HCT116 (cell line): Measurements from ENCODE around the gene PLN. TPM values are rescaled to one million over a fixed set of nuclear protein-coding genes. Genes with fewer than 3 reads are reported as not detected.

Experiments
- ATAC-seq: fragments of 200-7000 bp; cut with Tn5 transposase; 2 replicates; pipeline ENCODE4 v1.9.1; 2020; ENCODE audit warnings: mild to moderate bottlenecking, moderate library complexity
- BruUV-seq: library from RNA; stranded (reverse); fragments of 400-500 nt; replicated peaks from 2 replicates; lab custom pipeline; 2021; lab: Mats Ljungman, UMichigan
- CTCF ChIA-PET: fragments of 300-600 bp; sonication (Branson Sonifier 250); formaldehyde crosslinking; loops from one replicate; lab custom pipeline; 2021; ENCODE audit warnings: antibody characterized with exemption; lab: Charles Lee
- POLR2A ChIA-PET: fragments of 300-600, 350-600 bp; sonication (Branson Sonifier 250); formaldehyde crosslinking; loops from one replicate; lab custom pipeline; 2021; ENCODE audit warnings: antibody characterized with exemption; lab: Charles Lee
- RAD21 ChIA-PET, 2 experiments: fragments of 300-600 bp; sonication (Branson Sonifier 250); formaldehyde crosslinking; loops; one replicate each; lab custom pipeline; 2023; ENCODE audit warnings: low total read pairs in 2 of 2; ENCODE audit not compliant: uncharacterized antibody in 2 of 2, unreplicated experiment in 2 of 2, low non-redundant PET in 1 of 2; lab: Charles Lee
- DNase-seq: peaks from one replicate; pipeline ENCODE4 v3.0.0-alpha.2; 2010; ENCODE audit warnings: low read depth, low spot score
- H2AFZ ChIP-seq: fragments of 200-600 bp; shearing (Covaris generic), sonication (generic); 2 replicates; pipeline ENCODE4 v1.6.1; 2017; ENCODE audit warnings: low read depth, mixed run types, mixed read lengths, antibody characterized with exemption, low read length; ENCODE audit not compliant: poor library complexity, severe bottlenecking
- H3K27ac ChIP-seq: 2 replicates; pipeline ENCODE4 v1.5.1; 2012; ENCODE audit warnings: low read depth, low read length
- H3K27me3 ChIP-seq: fragments of 200-600 bp; sonication (generic); 2 replicates; pipeline ENCODE4 v1.6.1; 2016; ENCODE audit warnings: mixed run types, low read length, mixed read lengths; ENCODE audit not compliant: insufficient read depth
- H3K36me3 ChIP-seq, 2 experiments: fragments of 200-500 bp in 1 of 2; fragments of 200-600 bp in 1 of 2; sonication (Bioruptor generic) in 1 of 2; sonication (generic) in 1 of 2; 2 replicates each; pipeline versions ENCODE4 v1.5.1 to v1.6.1; 2014 to 2016; ENCODE audit warnings: low read length in 2 of 2, inconsistent platforms in 1 of 2, mixed read lengths in 1 of 2, mixed run types in 1 of 2; ENCODE audit not compliant: insufficient read depth in 2 of 2, control insufficient read depth in 1 of 2
- H3K4me1 ChIP-seq, 2 experiments: fragments of 200-600 bp in 1 of 2; sonication (generic) in 1 of 2; 2 replicates each; pipeline versions ENCODE4 v1.5.1 to v1.6.1; 2012 to 2017; ENCODE audit warnings: low read length in 2 of 2, inconsistent platforms in 1 of 2, mild to moderate bottlenecking in 1 of 2, mixed read lengths in 1 of 2, mixed run types in 1 of 2, moderate library complexity in 1 of 2; ENCODE audit not compliant: insufficient read depth in 2 of 2, control insufficient read depth in 1 of 2
- H3K4me2 ChIP-seq: fragments of 200-600 bp; sonication (generic); 2 replicates; pipeline ENCODE4 v1.6.1; 2017; ENCODE audit warnings: mixed run types, low read length, mixed read lengths
- H3K4me3 ChIP-seq, 2 experiments: fragments of 200-600 bp in 1 of 2; sonication (generic) in 1 of 2; replicated peaks in 1 of 2; 2 replicates each; pipeline ENCODE4 v1.5.1; 2011 to 2016; ENCODE audit warnings: low read length in 2 of 2, control low read depth in 1 of 2, low read depth in 1 of 2, mild to moderate bottlenecking in 1 of 2, mixed read lengths in 1 of 2, mixed run types in 1 of 2
- H3K79me2 ChIP-seq: fragments of 200-600 bp; sonication (generic); 2 replicates; pipeline ENCODE4 v1.6.1; 2017; ENCODE audit warnings: mild to moderate bottlenecking, mixed run types, low read length, moderate library complexity, mixed read lengths; ENCODE audit not compliant: insufficient read depth
- H3K9ac ChIP-seq: fragments of 200-600 bp; sonication (generic); 2 replicates; pipeline ENCODE4 v1.6.1; 2016; ENCODE audit warnings: low read length, mixed read lengths
- H3K9me2 ChIP-seq: fragments of 200-600 bp; sonication (generic), shearing (Covaris generic); 2 replicates; pipeline ENCODE4 v1.6.1; 2017; ENCODE audit warnings: mixed run types, mild to moderate bottlenecking, moderate library complexity; ENCODE audit not compliant: insufficient read depth
- H3K9me3 ChIP-seq, 2 experiments: fragments of 200-500 bp in 1 of 2; fragments of 200-600 bp in 1 of 2; sonication (Bioruptor generic) in 1 of 2; sonication (generic) in 1 of 2; 2 replicates each; pipeline ENCODE4 v1.6.1; 2014 to 2017; ENCODE audit warnings: low read length in 2 of 2, mixed read lengths in 2 of 2, inconsistent platforms in 1 of 2, low read depth in 1 of 2, mild to moderate bottlenecking in 1 of 2, mixed run types in 1 of 2, moderate library complexity in 1 of 2; ENCODE audit not compliant: control insufficient read depth in 1 of 2, insufficient read depth in 1 of 2
- H4K20me1 ChIP-seq: fragments of 200-600 bp; sonication (generic), shearing (Covaris generic); 2 replicates; pipeline ENCODE4 v1.6.1; 2017; ENCODE audit warnings: mixed run types, mild to moderate bottlenecking, moderate library complexity; ENCODE audit not compliant: insufficient read depth
- CEBPB ChIP-seq: IDR thresholded peaks from 2 replicates; pipeline ENCODE4 v1.6.1; 2012; ENCODE audit warnings: low read depth
- ELF1 ChIP-seq: IDR thresholded peaks from 2 replicates; pipeline ENCODE4 v1.6.1; 2012; ENCODE audit warnings: low read depth, borderline replicate concordance
- EZH2 ChIP-seq: fragments of 200-600 bp; sonication (generic); IDR thresholded peaks from 2 replicates; pipeline ENCODE4 v1.6.1; 2017; ENCODE audit warnings: antibody characterized with exemption, mixed run types
- EZH2phosphoT487 ChIP-seq: fragments of 200-600 bp; IDR thresholded peaks from 2 replicates; pipeline ENCODE4 v1.6.1; 2018; ENCODE audit warnings: antibody characterized with exemption, borderline replicate concordance
- FOSL1 ChIP-seq: IDR thresholded peaks from 2 replicates; pipeline ENCODE4 v1.6.1; 2012; ENCODE audit warnings: low read depth
- POLR2A ChIP-seq: IDR thresholded peaks from 2 replicates; pipeline ENCODE4 v1.7.0; 2011; ENCODE audit warnings: borderline replicate concordance; ENCODE audit not compliant: insufficient read depth, insufficient read length; ENCODE audit errors: extremely low read depth
- POLR2AphosphoS5 ChIP-seq: IDR thresholded peaks from 2 replicates; pipeline ENCODE4 v1.6.1; 2011; ENCODE audit warnings: mild to moderate bottlenecking, low read depth, low read length, moderate library complexity
- SIN3A ChIP-seq: IDR thresholded peaks from 2 replicates; pipeline ENCODE4 v1.6.1; 2012; ENCODE audit warnings: low read depth
- SP1 ChIP-seq: IDR thresholded peaks from 2 replicates; pipeline ENCODE4 v1.6.1; 2012; ENCODE audit warnings: low read depth
- SRF ChIP-seq: IDR thresholded peaks from 2 replicates; pipeline ENCODE4 v1.6.1; 2012; ENCODE audit warnings: low read depth
- TCF7L2 ChIP-seq: IDR thresholded peaks from 2 replicates; pipeline ENCODE4 v1.7.0; 2011; ENCODE audit warnings: borderline replicate concordance, inconsistent platforms; ENCODE audit not compliant: insufficient read depth, insufficient read length; ENCODE audit errors: extremely low read depth
- YY1 ChIP-seq: IDR thresholded peaks from 2 replicates; pipeline ENCODE4 v1.6.1; 2011; ENCODE audit warnings: low read length, low read depth, moderate library complexity, mild to moderate bottlenecking; ENCODE audit not compliant: insufficient replicate concordance; ENCODE audit errors: extremely low read depth
- ZFX ChIP-seq: fragments of 450-650 bp; IDR thresholded peaks from 2 replicates; pipeline ENCODE4 v1.6.1; 2017
- ZNF274 ChIP-seq: fragments of 200-500 bp; sonication (Bioruptor generic); IDR thresholded peaks from 2 replicates; pipeline ENCODE4 v1.6.1; 2014; ENCODE audit warnings: mild to moderate bottlenecking, low read depth, low read length, inconsistent platforms
- intact Hi-C: fragments of 100-400 bp; cut with micrococcal nuclease; formaldehyde crosslinking; loops from 2 replicates; pipeline ENCODE4 v1.10.0; 2022
- total RNA-seq: library from RNA; stranded (reverse); gene quantifications from one replicate; pipeline ENCODE4 v1.2.1, GENCODE V29; 2021; ENCODE audit not compliant: unreplicated experiment
- TF ChIP-seq, protein P1 (sequence below): IDR thresholded peaks from 2 replicates; pipeline ENCODE4 v1.6.1; 2011; ENCODE audit warnings: mild to moderate bottlenecking, low read length, moderate library complexity; ENCODE audit not compliant: insufficient replicate concordance; ENCODE audit errors: extremely low read depth

Gene PLN
- total RNA-seq, 1 experiment from 2014 or later = not detected

DNA sequence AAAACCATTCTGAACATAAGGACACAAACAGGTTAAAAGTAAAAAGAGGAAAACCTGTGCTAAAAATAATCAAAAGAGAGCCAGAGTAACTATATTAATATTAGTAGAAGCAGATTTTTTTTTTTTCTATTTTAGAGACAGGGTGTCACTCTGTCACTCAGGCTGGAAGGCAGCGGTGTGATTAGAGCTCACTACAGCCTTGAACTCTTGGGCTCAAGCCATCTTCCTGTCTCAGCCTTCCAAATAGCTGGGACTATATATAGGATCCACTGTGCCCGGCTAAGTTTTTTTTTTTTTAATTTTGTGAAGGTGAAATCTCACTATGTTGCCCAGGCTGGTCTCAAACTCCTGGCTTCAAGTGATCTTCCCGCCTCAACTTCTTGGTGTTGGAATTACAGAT, 33.4 kb upstream of the PLN start:
- intact Hi-C loops = no loop called here
- Histone ChIP-seq H3K9ac (no peak overlapping the region), H3K4me2 (no peak overlapping the region), H3K79me2 (no peaks in the 10 kb centered on the region), H4K20me1 (no peaks in the 10 kb centered on the region; the same call in 1 of the 2 replicates), H3K4me3 (no peak overlapping the region), H3K4me1 (no peaks in the 10 kb centered on the region), H3K27ac (no peak overlapping the region), H2AFZ (no peak overlapping the region), H3K27me3 (no peaks in the 10 kb centered on the region), H3K9me2 (no peaks in the 10 kb centered on the region), H3K9me3 (no peaks in the 10 kb centered on the region), H3K36me3 (no peaks in the 10 kb centered on the region)
- no peak for TF ChIP-seq ELF1
- no peak for TF ChIP-seq YY1
- no peak for TF ChIP-seq SP1
- TF ChIP-seq, protein P1, sequence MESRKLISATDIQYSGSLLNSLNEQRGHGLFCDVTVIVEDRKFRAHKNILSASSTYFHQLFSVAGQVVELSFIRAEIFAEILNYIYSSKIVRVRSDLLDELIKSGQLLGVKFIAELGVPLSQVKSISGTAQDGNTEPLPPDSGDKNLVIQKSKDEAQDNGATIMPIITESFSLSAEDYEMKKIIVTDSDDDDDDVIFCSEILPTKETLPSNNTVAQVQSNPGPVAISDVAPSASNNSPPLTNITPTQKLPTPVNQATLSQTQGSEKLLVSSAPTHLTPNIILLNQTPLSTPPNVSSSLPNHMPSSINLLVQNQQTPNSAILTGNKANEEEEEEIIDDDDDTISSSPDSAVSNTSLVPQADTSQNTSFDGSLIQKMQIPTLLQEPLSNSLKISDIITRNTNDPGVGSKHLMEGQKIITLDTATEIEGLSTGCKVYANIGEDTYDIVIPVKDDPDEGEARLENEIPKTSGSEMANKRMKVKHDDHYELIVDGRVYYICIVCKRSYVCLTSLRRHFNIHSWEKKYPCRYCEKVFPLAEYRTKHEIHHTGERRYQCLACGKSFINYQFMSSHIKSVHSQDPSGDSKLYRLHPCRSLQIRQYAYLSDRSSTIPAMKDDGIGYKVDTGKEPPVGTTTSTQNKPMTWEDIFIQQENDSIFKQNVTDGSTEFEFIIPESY = no peak
- TF ChIP-seq SRF = no peak
- TF ChIP-seq POLR2A = no peak
- no peak for TF ChIP-seq EZH2
- no peak for TF ChIP-seq FOSL1
- TF ChIP-seq POLR2AphosphoS5 = no peak
- no peak for TF ChIP-seq SIN3A
- TF ChIP-seq TCF7L2 = no peak
- no peak for TF ChIP-seq CEBPB
- no peak for TF ChIP-seq ZNF274
- no peak for TF ChIP-seq ZFX
- TF ChIP-seq EZH2phosphoT487 = no peak
- no TSS peak for BruUV-seq
- RAD21 ChIA-PET = no interaction called here
- no peak for DNase-seq
- CTCF ChIA-PET = no interaction called here
- ATAC-seq = no peak
- POLR2A ChIA-PET = no interaction called here
